ENCODE results near the gene PRELID3B. TPM values are rescaled to one million over a fixed set of nuclear protein-coding genes. Genes with fewer than 3 reads are reported as not detected.
A peak's percentile ranks its signal among the peaks of the same experiment; 100 is the strongest.

The PRELID3B gene
- total RNA-seq, 1 donor from 2014 or later = 46.6 TPM

DNA sequence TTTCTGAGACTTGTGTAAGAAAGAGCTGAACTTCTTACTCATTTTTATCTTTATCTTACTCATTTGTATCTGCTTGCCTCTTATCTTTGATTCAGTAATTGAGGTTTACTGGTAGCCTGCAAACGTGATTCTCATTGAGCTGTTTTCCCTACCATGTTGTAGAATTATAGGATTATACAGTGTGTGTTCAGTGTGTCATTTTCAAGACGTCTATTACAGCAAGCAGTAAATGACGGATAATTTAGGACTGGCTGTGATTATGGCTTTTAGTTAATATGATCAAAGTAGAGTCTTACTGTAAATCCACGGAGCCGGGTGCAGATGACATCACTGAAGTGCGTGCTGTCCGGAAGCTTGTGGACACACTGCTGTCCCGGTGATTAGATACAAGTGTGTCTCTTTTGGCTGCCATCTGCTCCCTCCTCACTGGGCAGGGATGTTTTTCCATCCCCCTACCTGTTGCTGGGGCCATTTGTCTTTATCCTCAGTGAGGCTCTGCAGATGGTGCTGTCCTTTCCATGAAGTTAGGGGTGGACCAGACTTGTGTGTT lies 55.5 kb downstream of the PRELID3B start:
- intact Hi-C loops (cut with micrococcal nuclease) = loop anchor here (10.0 kb wide), 1 partner anchor 82 kb away; no protein-coding TSS in a partner anchor
- Histone ChIP-seq H3K27me3 (ENCODE audit: low read depth) (no peaks in the 10 kb centered on the region), H3K36me3 (peaks cover 61% of the 10 kb centered on the region), H3K9me3 (replicated peaks) (no peaks in the 10 kb centered on the region), H3K27ac (replicated peaks) (no peak overlapping the region), H3K4me3 (no peak overlapping the region), H3K4me1 (peaks cover 51% of the 10 kb centered on the region)
- TF ChIP-seq, protein P1, sequence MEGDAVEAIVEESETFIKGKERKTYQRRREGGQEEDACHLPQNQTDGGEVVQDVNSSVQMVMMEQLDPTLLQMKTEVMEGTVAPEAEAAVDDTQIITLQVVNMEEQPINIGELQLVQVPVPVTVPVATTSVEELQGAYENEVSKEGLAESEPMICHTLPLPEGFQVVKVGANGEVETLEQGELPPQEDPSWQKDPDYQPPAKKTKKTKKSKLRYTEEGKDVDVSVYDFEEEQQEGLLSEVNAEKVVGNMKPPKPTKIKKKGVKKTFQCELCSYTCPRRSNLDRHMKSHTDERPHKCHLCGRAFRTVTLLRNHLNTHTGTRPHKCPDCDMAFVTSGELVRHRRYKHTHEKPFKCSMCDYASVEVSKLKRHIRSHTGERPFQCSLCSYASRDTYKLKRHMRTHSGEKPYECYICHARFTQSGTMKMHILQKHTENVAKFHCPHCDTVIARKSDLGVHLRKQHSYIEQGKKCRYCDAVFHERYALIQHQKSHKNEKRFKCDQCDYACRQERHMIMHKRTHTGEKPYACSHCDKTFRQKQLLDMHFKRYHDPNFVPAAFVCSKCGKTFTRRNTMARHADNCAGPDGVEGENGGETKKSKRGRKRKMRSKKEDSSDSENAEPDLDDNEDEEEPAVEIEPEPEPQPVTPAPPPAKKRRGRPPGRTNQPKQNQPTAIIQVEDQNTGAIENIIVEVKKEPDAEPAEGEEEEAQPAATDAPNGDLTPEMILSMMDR (IDR thresholded peaks at IDR 0.05; ENCODE audit: borderline replicate concordance) = no peak
- DNase-seq = no peak

DNA sequence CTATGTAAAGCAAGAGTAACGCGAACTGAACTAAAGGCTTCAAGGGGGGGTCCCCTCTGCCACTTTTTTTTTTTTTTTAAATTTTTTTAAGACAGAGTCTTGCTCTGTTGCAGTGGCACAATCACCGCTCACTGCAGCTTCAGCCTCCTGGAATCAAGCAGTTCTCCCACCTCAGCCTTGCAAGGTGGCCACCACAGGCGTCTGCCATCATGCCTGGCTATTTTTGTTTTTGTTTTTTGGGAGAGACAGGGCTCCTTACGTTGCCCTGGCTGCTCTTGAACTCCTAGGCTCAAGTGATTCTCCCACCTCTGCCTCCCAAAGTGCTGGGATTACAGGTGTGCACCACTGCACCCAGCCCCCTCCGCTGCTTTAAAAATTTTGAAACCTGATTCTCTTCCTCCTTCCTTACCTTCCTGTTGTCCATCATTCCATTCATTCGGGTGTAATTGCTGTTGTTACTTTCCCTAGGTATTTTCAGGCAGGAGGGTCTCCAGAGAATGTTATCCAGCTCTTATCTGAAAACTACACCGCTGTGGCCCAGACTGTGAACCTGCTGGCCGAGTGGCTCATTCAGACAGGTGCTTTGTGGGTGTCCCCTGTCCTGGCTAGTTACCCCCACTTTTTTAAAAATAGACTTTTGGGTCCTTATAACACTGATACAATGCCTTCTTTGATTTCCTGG lies 56.2 kb downstream of the PRELID3B start:
- Histone ChIP-seq H3K4me1 (peaks cover 54% of the 10 kb centered on the region), H3K27ac (replicated peaks) (no peak overlapping the region), H3K9me3 (replicated peaks) (no peaks in the 10 kb centered on the region), H3K4me3 (no peak overlapping the region), H3K36me3 (peaks cover 54% of the 10 kb centered on the region), H3K27me3 (ENCODE audit: low read depth) (no peaks in the 10 kb centered on the region)
- intact Hi-C loops (cut with micrococcal nuclease) = loop anchor here (10.0 kb wide), 1 partner anchor 82 kb away; no protein-coding TSS in a partner anchor
- TF ChIP-seq, protein P1 (IDR thresholded peaks at IDR 0.05; ENCODE audit: borderline replicate concordance) = no peak
- no peak for DNase-seq

DNA sequence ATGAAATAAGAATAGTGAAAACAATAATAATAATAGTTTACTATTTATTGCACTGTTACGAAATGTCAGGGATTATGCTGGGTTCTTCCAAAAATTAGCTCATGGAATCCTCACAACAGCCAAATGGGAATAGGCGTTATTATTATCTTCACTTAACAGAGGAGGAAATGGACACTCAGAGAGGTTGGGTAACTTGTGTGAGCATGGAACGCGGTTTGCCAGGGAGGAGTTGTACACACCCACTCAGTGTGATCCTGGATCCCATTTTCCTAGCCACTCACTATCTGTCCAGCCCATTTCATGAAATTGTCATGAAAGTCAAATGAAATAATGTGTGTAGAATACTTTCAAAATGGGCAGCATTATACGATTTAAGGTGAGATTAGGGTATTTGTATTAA lies 56.9 kb downstream of the PRELID3B start:
- Histone ChIP-seq H3K27ac (replicated peaks) (no peak overlapping the region), H3K4me3 (no peak overlapping the region), H3K9me3 (replicated peaks) (no peaks in the 10 kb centered on the region), H3K27me3 (ENCODE audit: low read depth) (no peaks in the 10 kb centered on the region), H3K36me3 (peaks cover 47% of the 10 kb centered on the region), H3K4me1 (peaks cover 57% of the 10 kb centered on the region)
- DNase-seq = no peak
- TF ChIP-seq, protein P1 (IDR thresholded peaks at IDR 0.05; ENCODE audit: borderline replicate concordance) = no peak
- intact Hi-C loops (cut with micrococcal nuclease) = loop anchor here (10.0 kb wide), 1 partner anchor 81 kb away; no protein-coding TSS in a partner anchor

DNA sequence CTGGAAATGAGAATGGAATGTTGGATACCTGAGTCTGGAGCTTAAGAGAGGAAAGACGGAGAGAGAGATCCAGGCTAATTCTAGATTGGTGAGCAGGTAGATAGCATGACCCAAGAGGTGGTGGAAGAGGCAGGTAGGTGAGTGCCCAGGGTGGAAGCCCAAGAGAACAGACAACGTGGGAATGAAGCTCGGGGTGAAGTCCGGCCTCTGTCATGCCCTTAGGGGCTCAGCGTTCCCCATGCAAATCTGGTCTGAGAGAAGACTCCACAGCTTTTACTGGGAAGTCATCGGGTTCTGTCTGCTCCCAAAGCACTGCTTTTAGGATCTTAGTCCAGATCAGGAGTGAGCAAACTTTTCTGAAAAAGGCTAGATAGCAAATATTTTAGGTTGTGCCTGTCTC lies 57.9 kb downstream of the PRELID3B start:
- H3K36me3 ChIP-seq = peaks cover 37% of the 10 kb centered on the region
- intact Hi-C loops (cut with micrococcal nuclease) = loop anchor here (10.0 kb wide), 1 partner anchor 80 kb away; no protein-coding TSS in a partner anchor
- H3K27ac ChIP-seq (replicated peaks) = peak overlapping the region; percentile 8

More for the DNA sequence above, 57.9 kb downstream of the PRELID3B start:
- DNase-seq = no peak
- Histone ChIP-seq H3K4me3 (no peak overlapping the region), H3K9me3 (replicated peaks) (no peaks in the 10 kb centered on the region), H3K4me1 (peaks cover 60% of the 10 kb centered on the region), H3K27me3 (ENCODE audit: low read depth) (no peaks in the 10 kb centered on the region)
- TF ChIP-seq, protein P1 (IDR thresholded peaks at IDR 0.05; ENCODE audit: borderline replicate concordance) = no peak

Other genes with a start within 250 kb of the PRELID3B start
- 0.25 TPM for gene GNAS-AS1, start 191.9 kb downstream of the PRELID3B start, total RNA-seq
- 1,444 TPM for gene GNAS, start 190.1 kb downstream of the PRELID3B start, total RNA-seq
- 30.4 TPM for gene NELFCD, start 61.5 kb downstream of the PRELID3B start, total RNA-seq
- gene CTSZ, start 35.5 kb downstream of the PRELID3B start, total RNA-seq = 131 TPM
- gene TUBB1, start 23.4 kb downstream of the PRELID3B start, total RNA-seq = 0.30 TPM
- gene ATP5F1E, start 10.5 kb downstream of the PRELID3B start, total RNA-seq = 134 TPM
- 0.05 TPM for gene ZNF831, start 121.0 kb upstream of the PRELID3B start, total RNA-seq